Epithelial cell of umbilical artery (primary cell): ENCODE results near the gene DCX. TPM values are rescaled to one million over a fixed set of nuclear protein-coding genes. Genes with fewer than 3 reads are reported as not detected.

Experiments used
- total RNA-seq: library from RNA; depleted of rRNA; stranded (reverse); fragments of >200 nt; gene quantifications from 2 replicates; pipeline ENCODE4 v1.2.3, GENCODE V29; 2014

Gene DCX
- total RNA-seq: not detected in 2 replicates

DNA sequence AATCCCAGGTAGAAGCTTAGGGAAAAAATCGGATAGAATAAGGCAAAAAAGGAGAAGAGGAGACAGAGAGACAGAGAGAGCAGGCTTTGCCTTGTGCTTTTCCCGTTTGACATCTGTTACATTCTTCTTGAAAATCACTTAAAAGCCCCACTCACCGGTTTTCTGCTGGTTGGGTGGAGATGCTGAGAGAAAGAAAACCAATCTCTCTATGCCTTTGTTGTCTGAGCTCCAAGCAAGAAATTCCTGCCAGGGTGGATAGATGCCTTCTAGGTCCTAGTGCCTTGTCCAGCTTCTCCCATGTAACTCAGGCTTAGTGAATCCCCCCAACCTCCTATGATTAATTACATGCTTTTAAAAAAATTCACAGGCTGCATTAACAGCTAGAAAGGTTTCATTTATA, at the start of gene DCX:
Gene DCX (minus strand): TSS at position 210 of the 400 bp plus-strand sequence. CDS start 1,794 bp downstream, outside the sequence.

DNA sequence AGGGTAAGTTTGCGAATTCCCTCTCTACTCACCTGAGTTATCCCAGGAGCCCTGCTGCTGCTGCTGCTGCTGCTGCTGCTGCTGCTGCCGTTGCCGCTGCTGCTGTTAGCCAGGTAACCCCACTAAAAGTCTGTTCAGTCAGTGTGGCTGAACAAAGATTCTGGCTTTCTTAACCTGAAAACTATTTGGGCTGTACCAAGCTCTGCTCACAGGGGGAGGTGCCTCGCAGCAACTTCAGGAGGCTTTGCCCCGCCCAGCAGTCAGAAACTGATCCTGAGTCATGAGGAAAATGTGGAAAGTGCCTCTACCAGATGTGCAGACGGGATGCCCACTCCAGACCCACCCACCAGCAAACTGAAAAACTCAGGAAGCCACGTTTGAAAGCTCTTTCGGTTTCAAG, 141.7 kb downstream of the DCX start, which contains the start of gene CAPN6:
Gene CAPN6 (minus strand): TSS at position 145 of the 400 bp plus-strand sequence. CDS start 6,547 bp downstream, outside the sequence.

Other genes with a start within 250 kb of the DCX start
- gene CAPN6, start 141.7 kb downstream of the DCX start, total RNA-seq: not detected in 2 replicates
- 2.3 TPM in 1 of 2 replicates, not detected in the other for gene SERTM2, start 99.5 kb upstream of the DCX start, total RNA-seq